GM21526 (cell line): ENCODE results near the gene CD300A.
"Not testable (repeated sequence)": the region's sequence is repeated elsewhere in the genome, so short reads cannot be mapped to it uniquely, and the experiment has no call there.

Experiments used
- ATAC-seq: cut with Tn5 transposase; IDR thresholded peaks from one replicate; pipeline ENCODE4 v1.9.1; 2021; ENCODE audit warnings: moderate library complexity; ENCODE audit not compliant: unreplicated experiment, low FRiP score

CD300A gene

GRCh38 chr17:74516561-74517328, 50.3 kb downstream of the CD300A start:
- no peak for ATAC-seq

- not testable (repeated sequence) for ATAC-seq
These were observed 52.1 kb downstream of the CD300A start for GRCh38 chr17:74518413-74518981.

- no peak for ATAC-seq
These were observed 53.6 kb downstream of the CD300A start for GRCh38 chr17:74520016-74520434.

- ATAC-seq = no peak
These were observed 54.5 kb downstream of the CD300A start for GRCh38 chr17:74520790-74521480.

- no peak for ATAC-seq
These were observed 55.3 kb downstream of the CD300A start for GRCh38 chr17:74521701-74522201.

GRCh38 chr17:74522381-74523105, 56.1 kb downstream of the CD300A start:
- ATAC-seq = no peak

GRCh38 chr17:74523308-74523707, 56.9 kb downstream of the CD300A start:
- no peak for ATAC-seq

GRCh38 chr17:74524653-74525464, 58.4 kb downstream of the CD300A start:
- no peak for ATAC-seq

GRCh38 chr17:74525465-74525725, 59.0 kb downstream of the CD300A start:
- no peak for ATAC-seq

- no peak for ATAC-seq
These were observed 59.4 kb downstream of the CD300A start for GRCh38 chr17:74525781-74526288.

- ATAC-seq = no peak
These were observed 60.2 kb downstream of the CD300A start for GRCh38 chr17:74526681-74527080.

- ATAC-seq = no peak
These were observed 60.6 kb downstream of the CD300A start for GRCh38 chr17:74527081-74527480.

GRCh38 chr17:74527756-74528155, 61.3 kb downstream of the CD300A start:
- ATAC-seq = no peak

GRCh38 chr17:74528491-74529199, 62.2 kb downstream of the CD300A start:
- peak; percentile 73 for ATAC-seq

GRCh38 chr17:74529243-74529642, 62.8 kb downstream of the CD300A start:
- no peak for ATAC-seq

GRCh38 chr17:74530831-74531150, 64.4 kb downstream of the CD300A start:
- ATAC-seq = no peak

GRCh38 chr17:74531231-74531761, 64.9 kb downstream of the CD300A start, which contains the start of gene CD300LB:
Gene CD300LB (minus strand): TSS chr17:74531475. CDS start chr17:74531350, 125 bp downstream.
- ATAC-seq = no peak

GRCh38 chr17:74532115-74532514, 65.7 kb downstream of the CD300A start:
- ATAC-seq = no peak
